Fibroblast of mammary gland (primary cell): ENCODE data around the gene FRS2.
A peak's percentile ranks its signal among the peaks of the same experiment; 100 is the strongest.

Experiments
- DNase-seq: peaks from one replicate; pipeline ENCODE4 v3.0.0-alpha.2; 2010; ENCODE audit warnings: low read depth
- H3K4me3 ChIP-seq: 2 replicates; pipeline ENCODE4 v1.5.1; 2011; ENCODE audit warnings: low read depth, mild to moderate bottlenecking, low read length, moderate library complexity; ENCODE audit not compliant: control insufficient read depth
- CTCF ChIP-seq: conservative IDR thresholded peaks from 2 replicates; pipeline ENCODE4 v1.5.1; 2011; ENCODE audit warnings: low read depth, low read length, inconsistent platforms; ENCODE audit not compliant: control insufficient read depth, insufficient read depth

FRS2 gene

GRCh38 chr12:69470189-69471075 is at the start of gene FRS2:
TSS of gene FRS2 (plus strand) at chr12:69470388. CDS start at chr12:69569031, 98,643 bp downstream.
- peak within 1 kb of the TSS; percentile 88 for H3K4me3 ChIP-seq
- TF ChIP-seq CTCF: peak; percentile 34
- DNase-seq: peak; percentile 86

DNA sequence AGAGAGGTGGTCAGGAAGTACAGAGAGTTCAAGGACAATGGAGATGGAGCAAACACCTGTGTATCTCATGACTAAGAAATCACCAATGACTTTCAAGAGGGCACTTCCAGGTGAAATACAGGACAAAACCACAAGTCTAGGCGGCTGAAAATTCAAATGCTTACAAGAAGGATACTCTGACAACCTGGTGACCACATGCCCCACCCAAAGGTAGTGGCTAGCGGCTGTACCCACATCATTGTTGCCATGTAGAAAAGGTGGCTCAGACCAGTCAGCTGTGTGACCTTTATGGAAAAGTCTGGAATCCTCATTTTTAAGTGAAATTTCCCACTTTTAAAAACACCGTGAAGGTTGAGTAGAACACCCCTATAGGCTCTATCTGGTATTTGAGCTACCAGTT is 48.6 kb upstream of the FRS2 start:
- no peak overlapping the region for H3K4me3 ChIP-seq
- DNase-seq: no peak
- TF ChIP-seq CTCF: no peak

- TF ChIP-seq CTCF: no peak
- H3K4me3 ChIP-seq: no peak overlapping the region
- DNase-seq: no peak
Measured at GRCh38 chr12:69423037-69423905, 46.9 kb upstream of the FRS2 start.

- no peak for TF ChIP-seq CTCF
- no peak for DNase-seq
- no peak overlapping the region for H3K4me3 ChIP-seq
Measured at GRCh38 chr12:69425417-69425816, 44.8 kb upstream of the FRS2 start.

DNA sequence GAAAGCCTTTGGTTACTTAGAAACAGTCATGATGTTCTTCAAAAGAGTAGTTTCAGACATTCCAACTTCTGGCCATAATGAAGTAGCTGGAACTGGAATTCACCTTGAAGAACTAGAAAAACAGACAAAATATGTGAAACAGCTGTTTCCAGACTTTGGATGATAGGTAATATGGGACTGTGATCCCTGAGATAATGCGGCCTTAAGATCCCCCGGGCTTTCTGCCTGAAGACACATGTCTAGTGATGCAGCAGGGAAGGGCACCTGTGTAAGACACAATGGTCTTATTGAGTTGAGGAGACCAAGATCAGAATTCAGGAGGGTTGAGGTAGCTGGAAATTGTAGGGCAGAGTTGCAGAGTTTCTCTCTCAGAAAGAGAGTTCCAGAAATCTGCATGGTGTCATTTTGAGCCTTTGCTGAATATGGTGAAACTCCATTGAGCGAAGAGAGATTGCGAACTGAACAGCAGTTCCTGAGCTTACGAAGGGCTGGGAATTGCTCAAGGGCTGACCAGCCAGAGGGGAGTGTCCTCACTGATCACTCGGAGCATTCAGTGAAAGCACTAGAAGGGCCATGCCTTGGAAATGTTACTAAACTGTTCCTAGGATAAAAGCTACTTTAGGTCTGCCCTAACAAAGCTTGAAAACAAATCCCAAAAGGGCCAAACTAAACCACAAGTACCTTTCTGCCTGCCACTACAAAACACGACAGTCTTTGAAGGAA is 41.7 kb upstream of the FRS2 start:
- TF ChIP-seq CTCF: no peak
- no peak for DNase-seq
- no peak overlapping the region for H3K4me3 ChIP-seq

- no peak overlapping the region for H3K4me3 ChIP-seq
- no peak for DNase-seq
- TF ChIP-seq CTCF: no peak
Measured at GRCh38 chr12:69430942-69431590, 39.1 kb upstream of the FRS2 start.
